HL-60 (cell line): ENCODE data around the gene CYYR1.

ENCODE experiments used
- DNase-seq, 2 experiments: peaks; one replicate each; pipeline ENCODE4 v3.0.0-alpha.2; 2010 to 2020; ENCODE audit warnings: low read depth in 1 of 2, low spot score in 1 of 2
- H3K27ac ChIP-seq: fragments of 250-450 bp; sonication (Bioruptor Pico); replicated peaks from 2 replicates; pipeline ENCODE4 v1.5.1; 2020; ENCODE audit warnings: mild to moderate bottlenecking, moderate library complexity
- H3K27me3 ChIP-seq: fragments of 250-450 bp; sonication (Bioruptor Pico); 2 replicates; pipeline ENCODE4 v1.5.1; 2021; ENCODE audit warnings: mild to moderate bottlenecking, moderate library complexity; ENCODE audit not compliant: insufficient read depth, poor library complexity, severe bottlenecking
- H3K4me3 ChIP-seq: replicated peaks from 2 replicates; pipeline ENCODE4 v1.5.1; 2011; ENCODE audit warnings: mild to moderate bottlenecking, control low read depth, low read length; ENCODE audit not compliant: insufficient read depth
- CTCF ChIP-seq: IDR thresholded peaks from one replicate; pipeline ENCODE4 v1.5.1; 2011; ENCODE audit warnings: low read length, control low read depth, inconsistent platforms; ENCODE audit not compliant: insufficient read depth
- GABPA ChIP-seq: IDR thresholded peaks from 2 replicates; pipeline ENCODE4 v1.6.1; 2012; ENCODE audit warnings: low read depth
- POLR2AphosphoS5 ChIP-seq: IDR thresholded peaks from 2 replicates; pipeline ENCODE4 v1.6.1; 2012; ENCODE audit warnings: low read depth
- REST ChIP-seq: IDR thresholded peaks from 2 replicates; pipeline ENCODE4 v1.6.1; 2012; ENCODE audit warnings: low read depth; ENCODE audit not compliant: insufficient replicate concordance
- SPI1 ChIP-seq: IDR thresholded peaks from 2 replicates; pipeline ENCODE4 v1.6.1; 2012; ENCODE audit warnings: low read depth, mild to moderate bottlenecking, borderline replicate concordance

The CYYR1 gene

GRCh38 chr21:26437326-26438009 is 135.6 kb downstream of the CYYR1 start:
- Histone ChIP-seq H3K27me3 (no peaks in the 10 kb centered on the region), H3K27ac (no peak overlapping the region), H3K4me3 (no peak overlapping the region)
- no peak for DNase-seq
- TF ChIP-seq GABPA, result no peak
- TF ChIP-seq SPI1, result no peak
- no peak for TF ChIP-seq CTCF
- TF ChIP-seq POLR2AphosphoS5, result no peak
- no peak for TF ChIP-seq REST

DNA sequence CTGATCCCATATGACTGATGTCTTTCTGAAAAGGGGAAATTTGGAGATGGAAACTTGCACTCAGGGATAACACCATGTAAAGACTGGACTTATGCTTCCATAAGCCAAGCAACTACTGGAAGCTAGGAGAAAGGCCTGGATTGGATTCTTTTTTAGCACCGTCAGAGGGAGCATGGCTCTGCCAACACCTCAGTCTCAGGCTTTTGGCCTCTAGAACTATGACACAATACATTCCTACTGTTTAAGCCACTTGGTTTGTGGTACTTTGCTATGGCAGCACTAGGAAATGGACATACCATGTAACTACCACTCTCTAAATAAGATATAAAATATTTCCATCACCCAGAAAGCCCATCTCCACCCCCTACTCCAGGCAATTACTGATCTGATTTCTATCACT is 139.7 kb downstream of the CYYR1 start:
- H3K4me3 ChIP-seq, result no peak overlapping the region
- H3K27ac ChIP-seq, result no peak overlapping the region
- DNase-seq, result no peak
- TF ChIP-seq POLR2AphosphoS5 (no peak), SPI1 (no peak), CTCF (no peak)
- H3K27me3 ChIP-seq, result no peaks in the 10 kb centered on the region

GRCh38 chr21:26432410-26432809 is 140.7 kb downstream of the CYYR1 start:
- Histone ChIP-seq H3K27me3 (no peaks in the 10 kb centered on the region), H3K27ac (no peak overlapping the region), H3K4me3 (no peak overlapping the region)
- DNase-seq, result no peak
- TF ChIP-seq REST (no peak), SPI1 (no peak), GABPA (no peak), CTCF (no peak), POLR2AphosphoS5 (no peak)

DNA sequence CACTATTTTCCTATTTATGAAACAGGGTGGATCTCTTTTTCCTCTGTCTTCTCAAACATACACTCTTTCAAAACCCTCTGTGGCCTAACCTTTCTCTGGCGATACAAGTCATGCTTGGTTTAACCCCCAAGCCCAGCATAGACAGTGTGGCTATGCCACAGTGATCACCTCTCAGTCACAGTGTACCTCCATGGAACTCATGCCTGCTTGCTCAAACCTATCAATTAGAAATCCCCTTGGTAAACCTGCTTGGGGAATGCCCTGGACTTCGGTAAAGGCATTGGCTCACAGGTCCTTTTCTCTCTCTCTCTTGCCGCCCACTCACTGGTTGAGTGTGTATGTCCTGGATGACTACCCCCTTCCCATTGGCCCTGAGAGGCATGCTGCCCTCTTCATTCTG is 147.5 kb downstream of the CYYR1 start:
- Histone ChIP-seq H3K27me3 (no peaks in the 10 kb centered on the region), H3K4me3 (no peak overlapping the region), H3K27ac (no peak overlapping the region)
- DNase-seq, result no peak
- no peak for TF ChIP-seq CTCF
